DND-41 (cell line): ENCODE data around the gene IL1RL2.

Experiments
- ATAC-seq: fragments of 200-7000 bp; cut with Tn5 transposase; 3 replicates; pipeline ENCODE4 v1.9.1; 2021; ENCODE audit warnings: low read depth; ENCODE audit not compliant: insufficient read depth
- DNase-seq: peaks from one replicate; pipeline ENCODE4 v3.0.0-alpha.2; 2020
- H2AFZ ChIP-seq: 2 replicates; pipeline ENCODE4 v1.6.0; 2012; ENCODE audit warnings: low read depth, low read length
- H3K27ac ChIP-seq: 2 replicates; pipeline ENCODE4 v1.5.1; 2012; ENCODE audit warnings: low read length, inconsistent platforms
- H3K27me3 ChIP-seq: fragments of 200-600 bp; sonication (generic); 2 replicates; pipeline ENCODE4 v1.6.0; 2012; ENCODE audit warnings: low read length, mild to moderate bottlenecking, inconsistent platforms; ENCODE audit not compliant: insufficient read depth, poor library complexity
- H3K36me3 ChIP-seq: 2 replicates; pipeline ENCODE4 v1.5.1; 2012; ENCODE audit warnings: low read length, inconsistent platforms; ENCODE audit not compliant: insufficient read depth
- H3K4me1 ChIP-seq: 2 replicates; pipeline ENCODE4 v1.5.1; 2012; ENCODE audit warnings: mild to moderate bottlenecking, low read length; ENCODE audit not compliant: insufficient read depth
- H3K4me2 ChIP-seq: 2 replicates; pipeline ENCODE4 v1.6.0; 2012; ENCODE audit warnings: mild to moderate bottlenecking, moderate library complexity, low read length, inconsistent platforms; ENCODE audit not compliant: insufficient read depth
- H3K4me3 ChIP-seq, 2 experiments: fragments of 200-600 bp in 1 of 2; shearing (Covaris generic) in 1 of 2; 2 replicates each; pipeline ENCODE4 v1.5.1; 2012 to 2016; ENCODE audit warnings: inconsistent platforms in 2 of 2, low read length in 2 of 2, mild to moderate bottlenecking in 2 of 2, low read depth in 1 of 2, moderate library complexity in 1 of 2
- H3K79me2 ChIP-seq: 2 replicates; pipeline ENCODE4 v1.6.0; 2012; ENCODE audit warnings: low read length, inconsistent platforms; ENCODE audit not compliant: insufficient read depth
- H3K9ac ChIP-seq: 2 replicates; pipeline ENCODE4 v1.6.0; 2012; ENCODE audit warnings: low read depth, mild to moderate bottlenecking, inconsistent platforms, low read length, moderate library complexity
- H3K9me3 ChIP-seq: 2 replicates; pipeline ENCODE4 v1.5.1; 2012; ENCODE audit warnings: low read length, moderate library complexity, mild to moderate bottlenecking, inconsistent platforms; ENCODE audit not compliant: insufficient read depth, severe bottlenecking
- H4K20me1 ChIP-seq: 2 replicates; pipeline ENCODE4 v1.6.0; 2012; ENCODE audit warnings: low read length; ENCODE audit not compliant: insufficient read depth
- EZH2 ChIP-seq: IDR thresholded peaks from 3 replicates; pipeline ENCODE4 v1.6.1; 2012; ENCODE audit warnings: borderline replicate concordance, low read depth, mild to moderate bottlenecking, moderate library complexity, low read length, inconsistent platforms; ENCODE audit not compliant: severe bottlenecking
- TF ChIP-seq, protein P1 (sequence below): IDR thresholded peaks from 2 replicates; pipeline ENCODE4 v1.5.1; 2012; ENCODE audit warnings: borderline replicate concordance, low read length, moderate library complexity, mild to moderate bottlenecking; ENCODE audit not compliant: poor library complexity, severe bottlenecking; ENCODE audit errors: extremely low read depth

The IL1RL2 gene

GRCh38 chr2:102251849-102252203 is 65.0 kb downstream of the IL1RL2 start:
- ATAC-seq, result no peak
- no peak for DNase-seq
- no peaks in the 10 kb centered on the region for H3K9me3 ChIP-seq

GRCh38 chr2:102252236-102252635 is 65.4 kb downstream of the IL1RL2 start:
- Histone ChIP-seq H3K4me2 (no peak overlapping the region), H3K79me2 (no peaks in the 10 kb centered on the region), H3K36me3 (no peaks in the 10 kb centered on the region), H3K9ac (no peak overlapping the region), H2AFZ (no peak overlapping the region), H3K4me3 (no peak overlapping the region), H3K9me3 (no peaks in the 10 kb centered on the region), H3K27me3 (no peaks in the 10 kb centered on the region), H3K27ac (no peak overlapping the region), H4K20me1 (no peaks in the 10 kb centered on the region), H3K4me1 (peaks cover 15% of the 10 kb centered on the region)
- DNase-seq (no peak), ATAC-seq (no peak)
- TF ChIP-seq EZH2, result no peak
- TF ChIP-seq, protein P1, sequence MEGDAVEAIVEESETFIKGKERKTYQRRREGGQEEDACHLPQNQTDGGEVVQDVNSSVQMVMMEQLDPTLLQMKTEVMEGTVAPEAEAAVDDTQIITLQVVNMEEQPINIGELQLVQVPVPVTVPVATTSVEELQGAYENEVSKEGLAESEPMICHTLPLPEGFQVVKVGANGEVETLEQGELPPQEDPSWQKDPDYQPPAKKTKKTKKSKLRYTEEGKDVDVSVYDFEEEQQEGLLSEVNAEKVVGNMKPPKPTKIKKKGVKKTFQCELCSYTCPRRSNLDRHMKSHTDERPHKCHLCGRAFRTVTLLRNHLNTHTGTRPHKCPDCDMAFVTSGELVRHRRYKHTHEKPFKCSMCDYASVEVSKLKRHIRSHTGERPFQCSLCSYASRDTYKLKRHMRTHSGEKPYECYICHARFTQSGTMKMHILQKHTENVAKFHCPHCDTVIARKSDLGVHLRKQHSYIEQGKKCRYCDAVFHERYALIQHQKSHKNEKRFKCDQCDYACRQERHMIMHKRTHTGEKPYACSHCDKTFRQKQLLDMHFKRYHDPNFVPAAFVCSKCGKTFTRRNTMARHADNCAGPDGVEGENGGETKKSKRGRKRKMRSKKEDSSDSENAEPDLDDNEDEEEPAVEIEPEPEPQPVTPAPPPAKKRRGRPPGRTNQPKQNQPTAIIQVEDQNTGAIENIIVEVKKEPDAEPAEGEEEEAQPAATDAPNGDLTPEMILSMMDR, result no peak

More at GRCh38 chr2:102251849-102252203, 65.0 kb downstream of the IL1RL2 start:
- Histone ChIP-seq H3K4me3 (no peak overlapping the region), H3K4me2 (no peak overlapping the region), H3K27me3 (no peaks in the 10 kb centered on the region), H2AFZ (no peak overlapping the region), H3K4me1 (peaks cover 13% of the 10 kb centered on the region), H3K36me3 (no peaks in the 10 kb centered on the region), H3K9ac (no peak overlapping the region), H3K27ac (no peak overlapping the region), H4K20me1 (no peaks in the 10 kb centered on the region), H3K79me2 (no peaks in the 10 kb centered on the region)
- TF ChIP-seq, protein P1, result no peak
- no peak for TF ChIP-seq EZH2

GRCh38 chr2:102253140-102253752 is 66.4 kb downstream of the IL1RL2 start:
- Histone ChIP-seq H3K27ac (no peak overlapping the region), H3K4me2 (no peak overlapping the region), H4K20me1 (no peaks in the 10 kb centered on the region), H3K4me1 (peaks cover 15% of the 10 kb centered on the region), H3K4me3 (no peak overlapping the region), H3K36me3 (no peaks in the 10 kb centered on the region), H3K27me3 (no peaks in the 10 kb centered on the region), H3K9me3 (no peaks in the 10 kb centered on the region), H3K9ac (no peak overlapping the region), H3K79me2 (no peaks in the 10 kb centered on the region), H2AFZ (no peak overlapping the region)
- no peak for ATAC-seq
- TF ChIP-seq EZH2, result no peak
- TF ChIP-seq, protein P1, result no peak
- no peak for DNase-seq
